Measurements from ENCODE around the gene ZBED4.

ZBED4 gene

GRCh38 chr22:49929211-49929979, 75.8 kb downstream of the ZBED4 start:
- no peak overlapping the region for H3K4me3 ChIP-seq (ENCODE audit: low read length)
- DNase-seq (ENCODE audit: low read depth), result no peak
- TF ChIP-seq CTCF (conservative IDR thresholded peaks at IDR 0.05; ENCODE audit: low read length), result peak; percentile 30

- no peak overlapping the region for H3K4me3 ChIP-seq (ENCODE audit: low read length)
- no peak for TF ChIP-seq CTCF (conservative IDR thresholded peaks at IDR 0.05; ENCODE audit: low read length)
- no peak for DNase-seq (ENCODE audit: low read depth)
Measured at GRCh38 chr22:49929994-49930575, 76.4 kb downstream of the ZBED4 start.

- no peak overlapping the region for H3K4me3 ChIP-seq (ENCODE audit: low read length)
- peak; percentile 59 for TF ChIP-seq CTCF (conservative IDR thresholded peaks at IDR 0.05; ENCODE audit: low read length)
- DNase-seq (ENCODE audit: low read depth), result peak; percentile 69
Measured at GRCh38 chr22:49930596-49931412, 77.2 kb downstream of the ZBED4 start.

GRCh38 chr22:49933236-49934159, 79.9 kb downstream of the ZBED4 start:
- peak overlapping the region; percentile 69 for H3K4me3 ChIP-seq (ENCODE audit: low read length)
- no peak for DNase-seq (ENCODE audit: low read depth)
- TF ChIP-seq CTCF (conservative IDR thresholded peaks at IDR 0.05; ENCODE audit: low read length), result no peak

GRCh38 chr22:49934160-49934890, 80.7 kb downstream of the ZBED4 start:
- DNase-seq (ENCODE audit: low read depth), result peak; percentile 50
- H3K4me3 ChIP-seq (ENCODE audit: low read length), result peak overlapping the region; percentile 69
- TF ChIP-seq CTCF (conservative IDR thresholded peaks at IDR 0.05; ENCODE audit: low read length), result no peak
